ENCODE results near the gene AK8.
A peak's percentile ranks its signal among the peaks of the same experiment; 100 is the strongest.

Gene AK8

GRCh38 chr9:132887181-132888120 lies 9.4 kb upstream of the AK8 start:
- DNase-seq, result no peak

- DNase-seq, result no peak
Observed at GRCh38 chr9:132886334-132886725, 8.2 kb upstream of the AK8 start.

GRCh38 chr9:132885720-132886333 lies 7.7 kb upstream of the AK8 start:
- no peak for DNase-seq

GRCh38 chr9:132883349-132884294 lies 5.5 kb upstream of the AK8 start:
- no peak for DNase-seq

GRCh38 chr9:132882616-132883015 lies 4.5 kb upstream of the AK8 start:
- no peak for DNase-seq

- peak; percentile 48 for DNase-seq
Observed at GRCh38 chr9:132881826-132882225, 3.7 kb upstream of the AK8 start.

GRCh38 chr9:132880324-132880661 lies 2.2 kb upstream of the AK8 start:
- DNase-seq, result no peak

GRCh38 chr9:132879457-132880323 lies 1.6 kb upstream of the AK8 start:
- DNase-seq, result peak; percentile 31

GRCh38 chr9:132878695-132879456 lies 792 bp upstream of the AK8 start, which contains the start of gene SPACA9:
SPACA9 (plus strand) TSS chr9:132878898; CDS start chr9:132883948, 5,050 bp downstream.
- DNase-seq, result peak; percentile 50

- no peak for DNase-seq
Observed at GRCh38 chr9:132877458-132877823, 643 bp downstream of the AK8 start.

GRCh38 chr9:132876849-132877248 lies 1.2 kb downstream of the AK8 start:
- no peak for DNase-seq

GRCh38 chr9:132875159-132875558 lies 2.9 kb downstream of the AK8 start:
- DNase-seq, result no peak

- DNase-seq, result no peak
Observed at GRCh38 chr9:132873403-132873802, 4.7 kb downstream of the AK8 start.

GRCh38 chr9:132869266-132869665 lies 8.8 kb downstream of the AK8 start:
- DNase-seq, result no peak

- DNase-seq, result no peak
Observed at GRCh38 chr9:132866898-132867297, 11.2 kb downstream of the AK8 start.

GRCh38 chr9:132864691-132865090 lies 13.4 kb downstream of the AK8 start:
- DNase-seq, result no peak

- no peak for DNase-seq
Observed at GRCh38 chr9:132864277-132864676, 13.8 kb downstream of the AK8 start.

- no peak for DNase-seq
Observed at GRCh38 chr9:132863096-132863495, 15.0 kb downstream of the AK8 start.

GRCh38 chr9:132862533-132862932 lies 15.6 kb downstream of the AK8 start:
- no peak for DNase-seq

GRCh38 chr9:132861666-132862065 lies 16.4 kb downstream of the AK8 start:
- DNase-seq, result no peak

- no peak for DNase-seq
Observed at GRCh38 chr9:132858751-132859150, 19.3 kb downstream of the AK8 start.
